CD4-positive, alpha-beta T cell (primary cell): ENCODE measurements around the gene KCND3. TPM values are rescaled to one million over a fixed set of nuclear protein-coding genes. Genes with fewer than 3 reads are reported as not detected.

Source experiments
- ATAC-seq: fragments of 200-7000 bp; cut with Tn5 transposase; one replicate; pipeline ENCODE4 v1.10.0; 2022; ENCODE audit warnings: mild to moderate bottlenecking; ENCODE audit not compliant: poor library complexity
- CTCF ChIA-PET: fragments of 350-600 bp; sonication (Branson Sonifier 250); formaldehyde crosslinking; loops from one replicate; lab custom pipeline; 2021; ENCODE audit warnings: antibody characterized with exemption, inconsistent platforms; lab: Charles Lee
- POLR2A ChIA-PET: fragments of 350-600 bp; sonication (Branson Sonifier 250); formaldehyde crosslinking; loops from one replicate; lab custom pipeline; 2021; ENCODE audit warnings: antibody characterized with exemption, inconsistent platforms; lab: Charles Lee
- DNase-seq, 14 experiments: peaks; one replicate each; pipeline ENCODE4 v3.0.0-alpha.2; 2013 to 2020; ENCODE audit warnings: mixed read lengths in 2 of 14
- H3K27ac ChIP-seq, 2 donors: one replicate each; pipeline versions ENCODE4 v1.5.1 to v1.7.0; 2013; ENCODE audit warnings: low read length in 2 of 2, low read depth in 1 of 2, mild to moderate bottlenecking in 1 of 2
- H3K27me3 ChIP-seq, 2 experiments: 1 replicate in 1 of 2; 2 replicates in 1 of 2; pipeline versions ENCODE4 v1.6.1 to v1.7.0; 2013; ENCODE audit warnings: low read length in 2 of 2, control low read depth in 1 of 2, mild to moderate bottlenecking in 1 of 2, moderate library complexity in 1 of 2; ENCODE audit not compliant: insufficient read depth in 2 of 2, control insufficient read depth in 1 of 2
- H3K36me3 ChIP-seq: one replicate; pipeline ENCODE4 v1.6.1; 2013; ENCODE audit warnings: low read length, control low read depth; ENCODE audit not compliant: insufficient read depth
- H3K4me1 ChIP-seq: one replicate; pipeline ENCODE4 v1.6.1; 2013; ENCODE audit warnings: low read length, control low read depth; ENCODE audit not compliant: insufficient read depth
- H3K4me3 ChIP-seq: one replicate; pipeline ENCODE4 v1.5.1; 2013; ENCODE audit warnings: mild to moderate bottlenecking, low read length, moderate library complexity
- H3K9me3 ChIP-seq, 2 experiments: 1 replicate in 1 of 2; 2 replicates in 1 of 2; pipeline versions ENCODE4 v1.6.1 to v1.7.0; 2013; ENCODE audit warnings: low read length in 2 of 2, mild to moderate bottlenecking in 2 of 2, control low read depth in 1 of 2, moderate library complexity in 1 of 2; ENCODE audit not compliant: control insufficient read depth in 1 of 2, insufficient read depth in 1 of 2
- H3K27ac Mint-ChIP-seq: one replicate; pipeline ENCODE4 v1.8.0; 2020; ENCODE audit warnings: mixed read lengths
- H3K27me3 Mint-ChIP-seq: one replicate; pipeline ENCODE4 v1.8.0; 2021; ENCODE audit warnings: mixed read lengths
- H3K36me3 Mint-ChIP-seq: one replicate; pipeline ENCODE4 v1.8.0; 2021; ENCODE audit warnings: low read depth, mixed read lengths
- H3K4me1 Mint-ChIP-seq: one replicate; pipeline ENCODE4 v1.8.0; 2021; ENCODE audit warnings: low read depth, mixed read lengths
- H3K4me3 Mint-ChIP-seq: one replicate; pipeline ENCODE4 v1.8.0; 2020; ENCODE audit warnings: mild to moderate bottlenecking, mixed read lengths
- H3K9me3 Mint-ChIP-seq: one replicate; pipeline ENCODE4 v1.8.0; 2020; ENCODE audit warnings: mixed read lengths
- intact Hi-C, 2 experiments: fragments of 100-400 bp; cut with DNase I in 1 of 2; cut with micrococcal nuclease in 1 of 2; formaldehyde crosslinking; loops; one replicate each; pipeline versions ENCODE4 v1.15.1 to v1.9.0; 2023 to 2025; cut with DNase I, micrococcal nuclease
- total RNA-seq, 174 experiments: library from RNA in 2 of 174; stranded (reverse) in 2 of 174; gene quantifications; one replicate each; pipeline ENCODE4 v1.2.3 and lab custom pipeline; 2021 to 2026
- TF ChIP-seq, protein P1 (sequence below): fragments of 200-600 bp; IDR thresholded peaks from one replicate; pipeline ENCODE4 v1.8.0; 2022; ENCODE audit warnings: antibody characterized with exemption, mild to moderate bottlenecking

KCND3 gene
- total RNA-seq, 2 experiments from 2014 or later = 0.05 TPM; not detected in 1

GRCh38 chr1:111769517-111770146 lies 219.8 kb downstream of the KCND3 start:
- intact Hi-C loops = loop anchor here (1.0 to 10.0 kb wide), 6 partner anchors 54 to 548 kb away; partner anchors contain the start of gene C1orf162 (in 1 of the 2)
- H3K9me3 ChIP-seq = no peaks in the 10 kb centered on the region

GRCh38 chr1:111768625-111769024 lies 220.8 kb downstream of the KCND3 start:
- no peak overlapping the region for H3K27ac ChIP-seq
- H3K36me3 ChIP-seq = peaks cover 39% of the 10 kb centered on the region
- intact Hi-C loops = loop anchor here (1.0 to 10.0 kb wide), 6 partner anchors 53 to 547 kb away; partner anchors contain the start of gene C1orf162 (in 1 of the 2)
- Mint-ChIP-seq H3K9me3 (no peaks in the 10 kb centered on the region), H3K27me3 (no peaks in the 10 kb centered on the region), H3K4me1 (peaks cover 9% of the 10 kb centered on the region), H3K4me3 (no peak overlapping the region), H3K27ac (no peak overlapping the region), H3K36me3 (peaks cover 56% of the 10 kb centered on the region)
- H3K4me3 ChIP-seq = no peak overlapping the region
- H3K9me3 ChIP-seq = no peaks in the 10 kb centered on the region
- ChIA-PET CTCF (interaction anchor here (1.1 to 7.0 kb wide), 13 partner anchors 14 to 546 kb away, joined by 3 to 96 read pairs (median 6); partner anchors contain the start of gene INKA2), POLR2A (interaction anchor here (1.5 to 1.8 kb wide), 3 partner anchors 14 to 262 kb away, joined by 5 to 6 read pairs (median 5); no protein-coding TSS in a partner anchor)
- H3K4me1 ChIP-seq = no peaks in the 10 kb centered on the region
- TF ChIP-seq, protein P1, sequence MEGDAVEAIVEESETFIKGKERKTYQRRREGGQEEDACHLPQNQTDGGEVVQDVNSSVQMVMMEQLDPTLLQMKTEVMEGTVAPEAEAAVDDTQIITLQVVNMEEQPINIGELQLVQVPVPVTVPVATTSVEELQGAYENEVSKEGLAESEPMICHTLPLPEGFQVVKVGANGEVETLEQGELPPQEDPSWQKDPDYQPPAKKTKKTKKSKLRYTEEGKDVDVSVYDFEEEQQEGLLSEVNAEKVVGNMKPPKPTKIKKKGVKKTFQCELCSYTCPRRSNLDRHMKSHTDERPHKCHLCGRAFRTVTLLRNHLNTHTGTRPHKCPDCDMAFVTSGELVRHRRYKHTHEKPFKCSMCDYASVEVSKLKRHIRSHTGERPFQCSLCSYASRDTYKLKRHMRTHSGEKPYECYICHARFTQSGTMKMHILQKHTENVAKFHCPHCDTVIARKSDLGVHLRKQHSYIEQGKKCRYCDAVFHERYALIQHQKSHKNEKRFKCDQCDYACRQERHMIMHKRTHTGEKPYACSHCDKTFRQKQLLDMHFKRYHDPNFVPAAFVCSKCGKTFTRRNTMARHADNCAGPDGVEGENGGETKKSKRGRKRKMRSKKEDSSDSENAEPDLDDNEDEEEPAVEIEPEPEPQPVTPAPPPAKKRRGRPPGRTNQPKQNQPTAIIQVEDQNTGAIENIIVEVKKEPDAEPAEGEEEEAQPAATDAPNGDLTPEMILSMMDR = no peak
- ATAC-seq (no peak), DNase-seq (no peak)
- no peaks in the 10 kb centered on the region for H3K27me3 ChIP-seq

More at GRCh38 chr1:111769517-111770146, 219.8 kb downstream of the KCND3 start:
- ATAC-seq = peak; percentile 68
- peaks cover 31% of the 10 kb centered on the region for H3K36me3 ChIP-seq
- TF ChIP-seq, protein P1 = peak; percentile 82
- Mint-ChIP-seq H3K27ac (peak overlapping the region; percentile 40), H3K27me3 (no peaks in the 10 kb centered on the region), H3K9me3 (no peaks in the 10 kb centered on the region), H3K4me1 (peaks cover 9% of the 10 kb centered on the region), H3K4me3 (no peak overlapping the region), H3K36me3 (peaks cover 46% of the 10 kb centered on the region)
- CTCF ChIA-PET = interaction anchor here (0.6 to 7.0 kb wide), 25 partner anchors 9 to 547 kb away, joined by 3 to 96 read pairs (median 4); partner anchors contain the start of genes DDX20 and INKA2
- H3K27ac ChIP-seq = no peak overlapping the region
- H3K27me3 ChIP-seq = no peaks in the 10 kb centered on the region
- H3K4me1 ChIP-seq = no peaks in the 10 kb centered on the region
- no peak overlapping the region for H3K4me3 ChIP-seq
- POLR2A ChIA-PET = interaction anchor here (0.6 to 1.8 kb wide), 6 partner anchors 13 to 518 kb away, joined by 3 to 6 read pairs (median 5); no protein-coding TSS in a partner anchor
- peak in 12 of 14 experiments; percentile 11 to 84 (median 42) for DNase-seq

DNA sequence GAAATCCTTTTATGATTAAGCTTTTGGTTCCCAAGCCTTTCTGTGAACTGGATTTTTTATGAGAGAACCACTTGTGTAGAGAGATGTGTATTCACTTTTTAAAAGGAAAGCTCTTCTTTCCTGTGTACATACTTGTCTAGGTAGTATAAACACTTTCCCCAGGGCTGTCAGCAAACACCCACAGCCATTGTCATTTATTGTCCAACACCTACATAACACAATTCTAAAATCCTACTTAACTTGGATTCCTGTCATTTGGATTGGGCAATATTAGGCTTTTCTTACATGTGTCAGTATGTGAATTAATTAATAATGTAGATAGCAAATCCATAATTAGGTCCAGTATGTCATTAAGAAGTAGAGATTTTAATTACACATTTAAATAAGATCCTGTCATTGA lies 221.4 kb downstream of the KCND3 start:
- peaks cover 45% of the 10 kb centered on the region for H3K36me3 ChIP-seq

More for the DNA sequence above, 221.4 kb downstream of the KCND3 start:
- H3K4me1 ChIP-seq = no peaks in the 10 kb centered on the region
- Mint-ChIP-seq H3K27ac (no peak overlapping the region), H3K9me3 (no peaks in the 10 kb centered on the region), H3K4me3 (no peak overlapping the region), H3K36me3 (peaks cover 62% of the 10 kb centered on the region), H3K4me1 (peaks cover 9% of the 10 kb centered on the region), H3K27me3 (no peaks in the 10 kb centered on the region)
- no peak overlapping the region for H3K4me3 ChIP-seq
- TF ChIP-seq, protein P1 = no peak
- no peaks in the 10 kb centered on the region for H3K9me3 ChIP-seq
- intact Hi-C loops = loop anchor here (2.0 to 10.0 kb wide), 4 partner anchors 259 to 546 kb away; partner anchors contain the start of gene C1orf162 (in 1 of the 2)
- DNase-seq (no peak), ATAC-seq (no peak)
- POLR2A ChIA-PET = interaction anchor here (1.1 kb wide), 1 partner anchor 330 kb away, joined by 3 read pairs; no protein-coding TSS in a partner anchor
- CTCF ChIA-PET = interaction anchor here (1.2 to 7.0 kb wide), 5 partner anchors 21 to 260 kb away, joined by 3 to 96 read pairs (median 9); partner anchors contain the start of gene INKA2
- no peaks in the 10 kb centered on the region for H3K27me3 ChIP-seq
- H3K27ac ChIP-seq = no peak overlapping the region
